Measurements from ENCODE around the gene SLC35A3.

DNA sequence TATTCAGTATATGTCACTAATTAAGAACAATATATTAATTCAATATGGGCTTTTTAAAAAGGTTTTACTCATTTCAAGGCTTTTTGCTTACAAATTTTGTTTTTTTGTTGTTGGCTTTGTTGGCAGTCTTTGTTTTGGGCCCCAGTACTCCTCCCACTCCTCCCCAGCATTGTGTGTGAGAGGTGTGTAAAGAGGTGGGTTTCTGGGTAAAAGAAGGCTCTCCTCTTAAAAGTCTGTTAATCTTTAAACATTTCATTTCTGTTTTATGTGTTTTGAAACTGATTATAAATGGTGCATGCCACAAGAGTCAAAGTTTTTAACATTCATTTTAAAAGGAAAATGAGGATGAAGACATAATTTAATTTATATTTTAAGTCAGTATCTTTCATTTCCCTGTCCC is 83.3 kb downstream of the SLC35A3 start:
- TF ChIP-seq, protein P1, sequence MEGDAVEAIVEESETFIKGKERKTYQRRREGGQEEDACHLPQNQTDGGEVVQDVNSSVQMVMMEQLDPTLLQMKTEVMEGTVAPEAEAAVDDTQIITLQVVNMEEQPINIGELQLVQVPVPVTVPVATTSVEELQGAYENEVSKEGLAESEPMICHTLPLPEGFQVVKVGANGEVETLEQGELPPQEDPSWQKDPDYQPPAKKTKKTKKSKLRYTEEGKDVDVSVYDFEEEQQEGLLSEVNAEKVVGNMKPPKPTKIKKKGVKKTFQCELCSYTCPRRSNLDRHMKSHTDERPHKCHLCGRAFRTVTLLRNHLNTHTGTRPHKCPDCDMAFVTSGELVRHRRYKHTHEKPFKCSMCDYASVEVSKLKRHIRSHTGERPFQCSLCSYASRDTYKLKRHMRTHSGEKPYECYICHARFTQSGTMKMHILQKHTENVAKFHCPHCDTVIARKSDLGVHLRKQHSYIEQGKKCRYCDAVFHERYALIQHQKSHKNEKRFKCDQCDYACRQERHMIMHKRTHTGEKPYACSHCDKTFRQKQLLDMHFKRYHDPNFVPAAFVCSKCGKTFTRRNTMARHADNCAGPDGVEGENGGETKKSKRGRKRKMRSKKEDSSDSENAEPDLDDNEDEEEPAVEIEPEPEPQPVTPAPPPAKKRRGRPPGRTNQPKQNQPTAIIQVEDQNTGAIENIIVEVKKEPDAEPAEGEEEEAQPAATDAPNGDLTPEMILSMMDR (IDR thresholded peaks at IDR 0.05): no peak
- no peak for TF ChIP-seq ZFX (IDR thresholded peaks at IDR 0.05; ENCODE audit: borderline replicate concordance)
